ENCODE results near the gene ZNF687. TPM values are rescaled to one million over a fixed set of nuclear protein-coding genes. Genes with fewer than 3 reads are reported as not detected.

Gene ZNF687
- total RNA-seq, 4 donors from 2014 or later, result 30.5 to 53.5 (median 38.5) TPM

GRCh38 chr1:151255381-151255780 lies 26.7 kb upstream of the ZNF687 start:
- Histone ChIP-seq H3K36me3 (no peaks in the 10 kb centered on the region), H3K4me1 (peaks cover 0 to 12% (median 6%) of the 10 kb centered on the region in 4 donors), H3K27me3 (no peaks in the 10 kb centered on the region), H3K4me3 (peak overlapping the region; percentile 71 to 93 (median 76)), H3K9me3 (no peaks in the 10 kb centered on the region), H3K27ac (peak overlapping the region in 2 of 4 donors; percentile 77 to 86)
- TF ChIP-seq POLR2A (IDR thresholded peaks at IDR 0.05), result no peak
- DNase-seq, result no peak

DNA sequence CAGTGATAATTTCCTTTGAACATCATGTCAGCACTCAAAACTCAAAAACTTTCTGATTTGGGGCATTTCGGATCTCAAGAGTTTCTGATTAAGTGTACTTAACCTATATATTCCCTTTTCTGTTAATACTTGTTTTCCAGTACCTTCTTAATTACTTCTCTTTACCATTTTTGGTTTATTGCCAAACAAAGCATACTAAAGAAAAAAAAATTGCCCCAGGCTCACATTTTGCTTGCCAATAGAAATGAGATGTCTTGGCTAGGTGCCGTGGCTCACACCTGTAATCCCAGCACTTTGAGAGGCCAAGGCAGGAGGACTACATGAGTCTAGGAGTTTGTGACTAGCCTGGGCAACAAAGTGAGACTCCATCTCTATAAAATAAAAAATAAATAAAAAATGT lies 22.7 kb upstream of the ZNF687 start:
- Histone ChIP-seq H3K36me3 (peaks cover 0 to 23% (median 0%) of the 10 kb centered on the region in 3 donors), H3K27ac (no peak overlapping the region), H3K27me3 (no peaks in the 10 kb centered on the region), H3K4me3 (no peak overlapping the region), H3K4me1 (peaks cover 0 to 8% (median 6%) of the 10 kb centered on the region in 4 donors), H3K9me3 (no peaks in the 10 kb centered on the region)
- DNase-seq, result no peak
- no peak for TF ChIP-seq POLR2A (IDR thresholded peaks at IDR 0.05)
- TF ChIP-seq, protein P1, sequence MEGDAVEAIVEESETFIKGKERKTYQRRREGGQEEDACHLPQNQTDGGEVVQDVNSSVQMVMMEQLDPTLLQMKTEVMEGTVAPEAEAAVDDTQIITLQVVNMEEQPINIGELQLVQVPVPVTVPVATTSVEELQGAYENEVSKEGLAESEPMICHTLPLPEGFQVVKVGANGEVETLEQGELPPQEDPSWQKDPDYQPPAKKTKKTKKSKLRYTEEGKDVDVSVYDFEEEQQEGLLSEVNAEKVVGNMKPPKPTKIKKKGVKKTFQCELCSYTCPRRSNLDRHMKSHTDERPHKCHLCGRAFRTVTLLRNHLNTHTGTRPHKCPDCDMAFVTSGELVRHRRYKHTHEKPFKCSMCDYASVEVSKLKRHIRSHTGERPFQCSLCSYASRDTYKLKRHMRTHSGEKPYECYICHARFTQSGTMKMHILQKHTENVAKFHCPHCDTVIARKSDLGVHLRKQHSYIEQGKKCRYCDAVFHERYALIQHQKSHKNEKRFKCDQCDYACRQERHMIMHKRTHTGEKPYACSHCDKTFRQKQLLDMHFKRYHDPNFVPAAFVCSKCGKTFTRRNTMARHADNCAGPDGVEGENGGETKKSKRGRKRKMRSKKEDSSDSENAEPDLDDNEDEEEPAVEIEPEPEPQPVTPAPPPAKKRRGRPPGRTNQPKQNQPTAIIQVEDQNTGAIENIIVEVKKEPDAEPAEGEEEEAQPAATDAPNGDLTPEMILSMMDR (IDR thresholded peaks at IDR 0.05), result no peak

DNA sequence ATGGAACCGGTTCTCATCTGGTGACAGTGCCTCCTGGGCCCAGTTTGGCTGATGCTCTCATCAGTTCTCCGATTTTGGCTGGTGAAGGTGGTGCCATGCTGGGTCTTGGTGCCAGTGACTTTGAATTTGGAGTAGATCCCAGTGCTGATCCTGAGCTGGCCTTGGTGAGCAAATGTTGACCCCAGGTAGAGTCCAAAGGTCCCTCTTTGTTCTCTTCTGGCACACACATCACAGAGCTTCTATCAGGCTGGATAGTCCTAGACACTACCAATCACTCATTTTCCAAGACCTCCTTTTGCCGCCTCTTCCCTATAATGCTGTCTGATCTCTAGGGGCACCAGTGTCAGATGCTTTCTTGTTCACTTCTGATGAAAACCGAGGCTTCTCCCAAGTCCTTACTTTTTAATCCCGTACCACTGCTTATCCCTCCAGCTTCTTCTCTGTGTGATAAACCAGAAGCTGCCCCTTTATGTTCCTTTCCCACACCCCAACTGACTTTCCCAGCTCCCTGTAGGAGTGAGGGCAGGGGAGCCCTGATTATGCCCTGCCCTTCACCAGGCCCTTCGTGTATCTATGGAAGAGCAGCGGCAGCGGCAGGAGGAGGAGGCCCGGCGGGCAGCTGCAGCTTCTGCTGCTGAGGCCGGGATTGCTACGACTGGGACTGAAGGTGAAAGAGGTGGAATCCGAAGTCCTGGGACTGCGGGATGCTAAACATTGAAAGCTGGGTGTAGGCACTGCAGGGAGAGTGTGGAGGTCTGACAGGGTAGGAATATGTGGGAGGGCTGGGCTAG lies 16.5 kb upstream of the ZNF687 start:
- Histone ChIP-seq H3K27ac (no peak overlapping the region), H3K4me3 (no peak overlapping the region), H3K4me1 (peaks cover 0 to 9% (median 0%) of the 10 kb centered on the region in 4 donors), H3K36me3 (peaks cover 0 to 79% (median 0%) of the 10 kb centered on the region in 3 donors), H3K9me3 (no peaks in the 10 kb centered on the region), H3K27me3 (no peaks in the 10 kb centered on the region)
- no peak for DNase-seq
- TF ChIP-seq, protein P1 (IDR thresholded peaks at IDR 0.05), result no peak
- TF ChIP-seq POLR2A (IDR thresholded peaks at IDR 0.05), result no peak

DNA sequence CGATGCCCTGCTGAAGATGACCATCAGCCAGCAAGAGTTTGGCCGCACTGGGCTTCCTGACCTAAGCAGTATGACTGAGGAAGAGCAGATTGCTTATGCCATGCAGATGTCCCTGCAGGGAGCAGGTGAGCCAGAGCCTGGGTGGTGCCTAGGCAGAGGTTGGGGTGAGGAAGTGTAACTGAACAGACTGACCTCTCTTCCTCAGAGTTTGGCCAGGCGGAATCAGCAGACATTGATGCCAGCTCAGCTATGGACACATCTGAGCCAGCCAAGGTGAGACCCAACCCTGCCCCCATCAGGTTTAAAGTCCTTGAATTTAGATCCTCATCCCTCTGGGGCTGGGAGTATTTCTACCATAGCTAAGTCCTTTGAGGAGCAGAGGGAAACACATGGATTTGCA lies 15.8 kb upstream of the ZNF687 start:
- H3K36me3 ChIP-seq, result peaks cover 0 to 79% (median 0%) of the 10 kb centered on the region in 3 donors
- no peak for DNase-seq
- peaks cover 0 to 9% (median 0%) of the 10 kb centered on the region in 4 donors for H3K4me1 ChIP-seq
- no peaks in the 10 kb centered on the region for H3K9me3 ChIP-seq
- TF ChIP-seq, protein P1 (IDR thresholded peaks at IDR 0.05), result no peak
- TF ChIP-seq POLR2A (IDR thresholded peaks at IDR 0.05), result no peak
- H3K27me3 ChIP-seq, result no peaks in the 10 kb centered on the region
- H3K27ac ChIP-seq, result no peak overlapping the region
- H3K4me3 ChIP-seq, result no peak overlapping the region

DNA sequence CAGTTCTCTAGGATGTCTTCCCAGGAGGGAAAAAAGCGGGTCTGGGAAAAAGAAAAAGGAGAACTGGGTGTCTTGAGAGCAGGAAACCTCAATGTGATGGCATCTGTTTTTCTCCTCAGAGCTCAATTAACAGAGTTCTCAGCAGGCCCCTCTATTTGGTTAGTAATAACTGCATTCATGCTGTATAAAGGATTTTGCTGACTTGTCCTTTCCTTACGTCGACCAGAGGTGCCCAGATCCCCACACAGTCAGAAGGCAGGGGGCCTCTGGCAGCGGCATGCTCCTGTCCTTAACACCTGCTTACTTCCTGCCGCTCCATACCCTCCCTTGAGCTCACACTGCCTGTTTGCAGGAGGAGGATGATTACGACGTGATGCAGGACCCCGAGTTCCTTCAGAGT lies 15.3 kb upstream of the ZNF687 start:
- H3K4me1 ChIP-seq, result peaks cover 0 to 9% (median 0%) of the 10 kb centered on the region in 4 donors
- H3K36me3 ChIP-seq, result peaks cover 0 to 79% (median 0%) of the 10 kb centered on the region in 3 donors
- no peaks in the 10 kb centered on the region for H3K9me3 ChIP-seq
- H3K27me3 ChIP-seq, result no peaks in the 10 kb centered on the region
- no peak for DNase-seq
- TF ChIP-seq, protein P1 (IDR thresholded peaks at IDR 0.05), result no peak
- TF ChIP-seq POLR2A (IDR thresholded peaks at IDR 0.05), result no peak
- no peak overlapping the region for H3K27ac ChIP-seq
- H3K4me3 ChIP-seq, result no peak overlapping the region

- DNase-seq, result no peak
- Histone ChIP-seq H3K9me3 (no peaks in the 10 kb centered on the region), H3K27me3 (no peaks in the 10 kb centered on the region), H3K27ac (no peak overlapping the region), H3K4me1 (peaks cover 0 to 9% (median 0%) of the 10 kb centered on the region in 4 donors), H3K36me3 (peaks cover 0 to 72% (median 0%) of the 10 kb centered on the region in 3 donors), H3K4me3 (no peak overlapping the region)
- TF ChIP-seq POLR2A (IDR thresholded peaks at IDR 0.05), result no peak
Observed at GRCh38 chr1:151267760-151268159, 14.3 kb upstream of the ZNF687 start.

All from Peyer's patch (tissue), 4 donors.